ENCODE measurements around the gene MSANTD3. TPM values are rescaled to one million over a fixed set of nuclear protein-coding genes. Genes with fewer than 3 reads are reported as not detected.

The MSANTD3 gene
- total RNA-seq, 2 experiments from 2014 or later = 19.9 to 21.5 TPM

- POLR2A ChIA-PET = no interaction called here
- CTCF ChIA-PET = no interaction called here
Measured at GRCh38 chr9:100489836-100490235, 62.9 kb downstream of the MSANTD3 start.

GRCh38 chr9:100492952-100493351, 66.0 kb downstream of the MSANTD3 start:
- ChIA-PET POLR2A (interaction anchor here (0.6 kb wide), 1 partner anchor 43 kb away, joined by 3 read pairs; no protein-coding TSS in a partner anchor), CTCF (no interaction called here)

DNA sequence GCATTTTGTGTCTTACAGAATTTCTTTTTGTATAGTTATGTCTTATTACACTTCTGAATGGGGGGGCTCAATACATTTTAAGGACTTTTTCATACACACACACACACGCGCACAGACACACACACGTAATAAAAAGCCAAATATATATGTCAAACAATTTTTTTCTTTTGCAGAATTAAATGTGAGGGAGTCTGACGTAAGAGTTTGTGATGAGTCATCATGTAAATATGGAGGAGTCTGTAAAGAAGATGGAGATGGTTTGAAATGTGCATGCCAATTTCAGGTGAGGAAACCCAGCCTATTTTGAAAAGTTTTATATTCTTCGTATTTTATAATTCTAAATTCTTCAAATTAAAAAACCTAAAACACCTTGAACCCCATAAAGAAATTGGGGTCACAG, 71.6 kb downstream of the MSANTD3 start:
- ChIA-PET CTCF (no interaction called here), POLR2A (no interaction called here)

DNA sequence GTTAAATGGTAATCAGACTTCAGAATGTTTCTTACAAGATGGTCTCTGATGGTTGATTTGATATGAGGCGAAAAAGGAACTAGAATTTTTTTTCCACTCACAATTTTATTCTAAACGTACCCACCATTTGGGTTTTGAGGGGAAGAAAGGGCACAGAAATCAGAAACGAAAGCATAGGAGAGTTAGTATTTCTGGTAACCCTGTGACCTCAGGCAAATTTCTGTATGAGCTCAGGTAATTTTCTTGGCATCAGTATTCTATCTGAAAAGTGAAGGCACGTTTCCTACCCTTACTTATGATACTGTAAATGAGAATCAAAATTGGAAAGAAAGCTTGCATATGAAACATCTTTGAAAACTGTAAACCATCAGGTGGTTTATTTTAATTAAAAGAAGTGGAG, 72.5 kb downstream of the MSANTD3 start:
- ChIA-PET CTCF (no interaction called here), POLR2A (no interaction called here)

DNA sequence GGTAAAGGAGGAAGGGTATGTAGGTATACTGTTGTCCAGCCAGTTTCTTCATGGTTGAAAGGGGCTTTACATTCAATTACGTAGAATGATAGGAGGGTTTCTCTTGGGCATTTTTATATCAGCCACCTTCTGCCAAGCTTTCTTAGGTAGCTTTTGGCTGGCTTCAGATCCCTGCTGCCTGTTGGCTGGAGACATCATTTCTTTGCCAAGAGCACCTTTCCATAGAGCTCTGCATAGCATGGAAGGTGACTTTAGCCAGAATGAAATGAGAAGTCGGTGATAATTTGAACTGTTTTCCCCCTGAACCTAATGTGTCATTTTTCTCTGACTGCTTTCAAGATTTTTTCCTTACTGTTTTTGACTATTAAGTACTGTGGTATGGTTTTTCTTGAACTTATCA, 72.9 kb downstream of the MSANTD3 start:
- ChIA-PET POLR2A (no interaction called here), CTCF (no interaction called here)

Other genes with a start within 250 kb of the MSANTD3 start
- 10 to 100 TPM; 35.0 to 35.3 TPM for gene TEX10, start 74.2 kb upstream of the MSANTD3 start, total RNA-seq
- gene TMEFF1, start 46.0 kb downstream of the MSANTD3 start, total RNA-seq = under 1 TPM; 0.19 to 0.36 TPM
- under 1 TPM; 0.17 to 0.21 TPM for gene CAVIN4, start 150.9 kb downstream of the MSANTD3 start, total RNA-seq

Measured in activated CD8-positive, alpha-beta memory T cell treated with anti-CD3 and anti-CD28 coated beads for 36 hours (primary cell).